ENCODE data around the gene CORIN. TPM values are rescaled to one million over a fixed set of nuclear protein-coding genes. Genes with fewer than 3 reads are reported as not detected.

Gene CORIN
- total and polyA plus RNA-seq, 2 experiments from 2014 or later: not detected

- DNase-seq (ENCODE audit: low spot score) (no peak), ATAC-seq (no peak)
- Mint-ChIP-seq H3K4me1 (peaks cover 19% of the 10 kb centered on the region), H3K4me3 (no peak overlapping the region), H3K36me3 (ENCODE audit: low read depth) (peaks cover 10% of the 10 kb centered on the region), H3K9me3 (peaks cover 19% of the 10 kb centered on the region), H3K27me3 (ENCODE audit: insufficient read depth, low read depth, poor library complexity) (peaks cover 2% of the 10 kb centered on the region), H3K27ac (no peak overlapping the region)
- Histone ChIP-seq H2AFZ (peak overlapping the region; percentile 12; the same call in 1 of the 2 replicates), H3K4me2 (no peak overlapping the region), H3K4me3 (no peak overlapping the region), H3K4me1 (ENCODE audit: insufficient read depth) (peaks cover 17% of the 10 kb centered on the region), H3K79me2 (replicated peaks; ENCODE audit: insufficient read depth) (no peaks in the 10 kb centered on the region), H3K36me3 (ENCODE audit: insufficient read depth) (no peaks in the 10 kb centered on the region), H4K20me1 (replicated peaks; ENCODE audit: insufficient read depth) (no peaks in the 10 kb centered on the region), H3K9me2 (ENCODE audit: insufficient read depth) (peaks cover 3% of the 10 kb centered on the region), H3K27me3 (ENCODE audit: insufficient read depth) (no peaks in the 10 kb centered on the region), H3F3A (replicated peaks; ENCODE audit: low read depth) (no peaks in the 10 kb centered on the region), H3K27ac (ENCODE audit: low read depth) (no peak overlapping the region)
- TF ChIP-seq ZNF114 (CRISPR knock-in tag; IDR thresholded peaks at IDR 0.05): no peak
- TF ChIP-seq JUNB (IDR thresholded peaks at IDR 0.05; ENCODE audit: unreplicated experiment): no peak
- no peak for TF ChIP-seq EZH2phosphoT487 (IDR thresholded peaks at IDR 0.05; ENCODE audit: unreplicated experiment)
- TF ChIP-seq CTCF (conservative IDR thresholded peaks at IDR 0.05; ENCODE audit: low read depth in 2 of 2): no peak
- no peak for TF ChIP-seq ETS1 (IDR thresholded peaks at IDR 0.05)
- TF ChIP-seq REST (IDR thresholded peaks at IDR 0.05; ENCODE audit: unreplicated experiment): no peak
- TF ChIP-seq ZNF462 (CRISPR knock-in tag; IDR thresholded peaks at IDR 0.05): no peak
- TF ChIP-seq CREB1 (CRISPR knock-in tag; IDR thresholded peaks at IDR 0.05; ENCODE audit: low read depth): no peak
- TF ChIP-seq ZNF331 (CRISPR knock-in tag; IDR thresholded peaks at IDR 0.05; ENCODE audit: low read depth): no peak
- TF ChIP-seq STAT1 (IDR thresholded peaks at IDR 0.05; ENCODE audit: unreplicated experiment): no peak
- no peak for TF ChIP-seq POLR2AphosphoS5 (IDR thresholded peaks at IDR 0.05; ENCODE audit: low read depth)
- no peak for TF ChIP-seq EZH2 (IDR thresholded peaks at IDR 0.05; ENCODE audit: low read depth, unreplicated experiment)
- TF ChIP-seq NANOG (IDR thresholded peaks at IDR 0.05; ENCODE audit: borderline replicate concordance): no peak
These were observed 88.0 kb downstream of the CORIN start for GRCh38 chr4:47749858-47750257.

Data from GM23338 (cell line).